SK-N-SH treated with all-trans-retinoic acid at 6 μM for 48 hours (cell line): ENCODE data around the gene KIAA0753.

ENCODE experiments used
- ARNTL ChIP-seq: fragments of 450-650 bp; formaldehyde crosslinking; IDR thresholded peaks from 2 replicates; pipeline ENCODE4 v1.5.0; 2020; ENCODE audit warnings: low read depth, mild to moderate bottlenecking, moderate library complexity, borderline replicate concordance
- BACH2 ChIP-seq: fragments of 250-450 bp; sonication (Bioruptor Pico); IDR thresholded peaks from 2 replicates; pipeline ENCODE4 v1.9.0; 2021; ENCODE audit warnings: mild to moderate bottlenecking, borderline replicate concordance
- CREB5 ChIP-seq: fragments of 250-450 bp; sonication (Bioruptor Pico); IDR thresholded peaks from 2 replicates; pipeline ENCODE4 v1.5.1; 2020; ENCODE audit warnings: low read depth, mild to moderate bottlenecking, moderate library complexity
- GLIS3 ChIP-seq: fragments of 250-450 bp; sonication (Bioruptor Pico); IDR thresholded peaks from 2 replicates; pipeline ENCODE4 v1.5.0; 2020; ENCODE audit warnings: mild to moderate bottlenecking, moderate library complexity
- ISL1 ChIP-seq: fragments of 250-450 bp; sonication (Bioruptor Pico); IDR thresholded peaks from 2 replicates; pipeline ENCODE4 v2.1.2; 2022; ENCODE audit warnings: mild to moderate bottlenecking, moderate library complexity
- RARB ChIP-seq: fragments of 250-450 bp; sonication (Bioruptor Pico); IDR thresholded peaks from 2 replicates; pipeline ENCODE4 v1.8.0; 2021; ENCODE audit warnings: mild to moderate bottlenecking, moderate library complexity
- ZFP3 ChIP-seq: fragments of 250-450 bp; sonication (Bioruptor Pico); IDR thresholded peaks from 2 replicates; pipeline ENCODE4 v1.5.0; 2020; ENCODE audit warnings: mild to moderate bottlenecking, moderate library complexity
- ZFP30 ChIP-seq: fragments of 450-650 bp; formaldehyde crosslinking; IDR thresholded peaks from 2 replicates; pipeline ENCODE4 v1.5.0; 2022; ENCODE audit warnings: mild to moderate bottlenecking, moderate library complexity
- ZNF565 ChIP-seq: fragments of 450-650 bp; formaldehyde crosslinking; conservative IDR thresholded peaks from 2 replicates; pipeline ENCODE4 v1.5.0; 2020; ENCODE audit warnings: low read depth, mild to moderate bottlenecking, moderate library complexity
- TF ChIP-seq, protein P1 (sequence below): fragments of 250-450 bp; sonication (Bioruptor Pico); IDR thresholded peaks from 2 replicates; pipeline ENCODE4 v1.8.0; 2021; ENCODE audit warnings: low read depth, mild to moderate bottlenecking, moderate library complexity, borderline replicate concordance

DNA sequence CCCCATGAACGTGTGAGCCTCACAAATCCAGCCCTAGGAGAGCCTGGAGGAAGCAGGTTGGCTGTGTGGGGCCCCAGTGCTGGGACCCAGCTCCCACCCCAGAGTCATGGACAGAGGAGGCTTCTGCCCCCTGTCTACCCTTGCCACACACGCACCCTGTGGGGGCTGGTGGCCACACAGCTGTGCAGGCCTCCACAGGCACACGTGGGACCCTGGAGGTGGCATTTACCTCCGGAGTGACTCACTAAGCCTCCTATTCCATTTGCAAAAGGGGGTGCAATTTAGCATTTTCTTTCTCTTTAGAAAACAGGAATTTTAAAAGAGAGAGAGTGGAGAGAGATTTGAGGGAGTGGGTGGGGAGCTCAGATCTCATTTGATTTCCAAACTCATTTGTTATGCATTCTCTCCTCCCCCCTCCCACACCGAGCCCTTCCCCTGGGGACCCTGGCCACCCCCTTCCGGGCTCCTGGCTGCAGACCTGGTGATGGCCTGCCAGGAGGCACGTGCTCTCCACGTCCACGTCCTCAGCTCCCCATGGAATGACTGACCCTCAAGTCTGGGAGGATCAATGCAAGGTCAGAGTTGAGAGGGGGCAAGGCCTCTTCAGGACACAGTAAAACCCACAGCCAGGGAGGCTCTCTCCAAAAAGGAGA is 91.0 kb downstream of the KIAA0753 start:
- no peak for TF ChIP-seq ARNTL (CRISPR knock-in tag)
- TF ChIP-seq BACH2 (CRISPR knock-in tag) = no peak
- TF ChIP-seq ZFP30 (CRISPR knock-in tag) = no peak
- no peak for TF ChIP-seq CREB5
- no peak for TF ChIP-seq ZFP3 (CRISPR knock-in tag)
- no peak for TF ChIP-seq ZNF565 (CRISPR knock-in tag)
- no peak for TF ChIP-seq ISL1 (CRISPR knock-in tag)
- TF ChIP-seq, protein P1, sequence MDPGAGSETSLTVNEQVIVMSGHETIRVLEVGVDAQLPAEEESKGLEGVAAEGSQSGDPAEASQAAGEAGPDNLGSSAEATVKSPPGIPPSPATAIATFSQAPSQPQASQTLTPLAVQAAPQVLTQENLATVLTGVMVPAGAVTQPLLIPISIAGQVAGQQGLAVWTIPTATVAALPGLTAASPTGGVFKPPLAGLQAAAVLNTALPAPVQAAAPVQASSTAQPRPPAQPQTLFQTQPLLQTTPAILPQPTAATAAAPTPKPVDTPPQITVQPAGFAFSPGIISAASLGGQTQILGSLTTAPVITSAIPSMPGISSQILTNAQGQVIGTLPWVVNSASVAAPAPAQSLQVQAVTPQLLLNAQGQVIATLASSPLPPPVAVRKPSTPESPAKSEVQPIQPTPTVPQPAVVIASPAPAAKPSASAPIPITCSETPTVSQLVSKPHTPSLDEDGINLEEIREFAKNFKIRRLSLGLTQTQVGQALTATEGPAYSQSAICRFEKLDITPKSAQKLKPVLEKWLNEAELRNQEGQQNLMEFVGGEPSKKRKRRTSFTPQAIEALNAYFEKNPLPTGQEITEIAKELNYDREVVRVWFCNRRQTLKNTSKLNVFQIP (CRISPR knock-in tag) = no peak
- TF ChIP-seq GLIS3 (CRISPR knock-in tag) = no peak
- TF ChIP-seq RARB = no peak
